Hepatocyte (in vitro differentiated cells): ENCODE results near the gene CRHR2. TPM values are rescaled to one million over a fixed set of nuclear protein-coding genes. Genes with fewer than 3 reads are reported as not detected.

ENCODE experiments used
- DNase-seq: peaks from one replicate; pipeline ENCODE4 v3.0.0-alpha.2; 2016; ENCODE audit warnings: low spot score
- H2AFZ ChIP-seq: fragments of 200-600 bp; sonication (generic); 2 replicates; pipeline ENCODE4 v1.6.0; 2016; ENCODE audit warnings: antibody characterized with exemption, mild to moderate bottlenecking
- H3K27ac ChIP-seq: fragments of 200-600 bp; sonication (generic); 2 replicates; pipeline ENCODE4 v1.5.1; 2016; ENCODE audit warnings: mild to moderate bottlenecking
- H3K27me3 ChIP-seq: fragments of 200-600 bp; sonication (generic); 2 replicates; pipeline ENCODE4 v1.6.1; 2016
- H3K36me3 ChIP-seq: fragments of 200-600 bp; sonication (generic); replicated peaks from 2 replicates; pipeline ENCODE4 v1.5.1; 2016; ENCODE audit warnings: low read depth; ENCODE audit not compliant: insufficient read depth
- H3K4me1 ChIP-seq: fragments of 200-600 bp; sonication (generic); 2 replicates; pipeline ENCODE4 v1.5.1; 2016; ENCODE audit warnings: mild to moderate bottlenecking, moderate library complexity; ENCODE audit not compliant: insufficient read depth
- H3K4me2 ChIP-seq: fragments of 200-600 bp; sonication (generic); 2 replicates; pipeline ENCODE4 v1.6.0; 2016
- H3K4me3 ChIP-seq: fragments of 200-600 bp; sonication (generic); 2 replicates; pipeline ENCODE4 v1.5.1; 2016; ENCODE audit warnings: mild to moderate bottlenecking
- H3K79me2 ChIP-seq: fragments of 200-600 bp; sonication (generic); 2 replicates; pipeline ENCODE4 v1.6.0; 2017; ENCODE audit warnings: mild to moderate bottlenecking
- H3K9me2 ChIP-seq: fragments of 200-600 bp; sonication (generic); replicated peaks from 2 replicates; pipeline ENCODE4 v1.6.0; 2017; ENCODE audit warnings: mild to moderate bottlenecking; ENCODE audit not compliant: insufficient read depth
- H3K9me3 ChIP-seq: fragments of 200-600 bp; sonication (generic); 2 replicates; pipeline ENCODE4 v1.5.1; 2016; ENCODE audit warnings: low read depth, mild to moderate bottlenecking
- H4K20me1 ChIP-seq: fragments of 200-600 bp; sonication (generic); 2 replicates; pipeline ENCODE4 v1.6.0; 2016; ENCODE audit warnings: mild to moderate bottlenecking; ENCODE audit not compliant: insufficient read depth, poor library complexity, severe bottlenecking
- EZH2 ChIP-seq: fragments of 200-600 bp; sonication (generic); IDR thresholded peaks from 2 replicates; pipeline ENCODE4 v1.6.1; 2016; ENCODE audit warnings: antibody characterized with exemption, mild to moderate bottlenecking, borderline replicate concordance
- EZH2phosphoT487 ChIP-seq: fragments of 200-600 bp; sonication (generic); IDR thresholded peaks from one replicate; pipeline ENCODE4 v1.6.1; 2018; ENCODE audit warnings: antibody characterized with exemption, mild to moderate bottlenecking, low read depth, moderate library complexity; ENCODE audit not compliant: unreplicated experiment, severe bottlenecking
- WGBS: methylation state at CpG from one replicate; pipeline ENCODE4 v1.1.6; 2016; ENCODE audit warnings: low lambda C conversion rate; ENCODE audit errors: missing lambda C conversion rate; 5-methylcytosine and 5-hydroxymethylcytosine counted together
- polyA plus RNA-seq: library from polyadenylated mRNA; unstranded; fragments of >200 nt; fragmentation: Nextera tagmentation; extraction: Ambion mirVana; gene quantifications from 2 replicates; pipeline ENCODE4 v1.2.1, GENCODE V29; 2016
- total RNA-seq: library from RNA; depleted of rRNA; stranded (reverse); fragments of >200 nt; gene quantifications from 2 replicates; pipeline ENCODE4 v1.2.3, GENCODE V29; 2014
- TF ChIP-seq, protein P1 (sequence below): fragments of 200-600 bp; sonication (generic); IDR thresholded peaks from 2 replicates; pipeline ENCODE4 v1.5.1; 2016; ENCODE audit warnings: antibody characterized with exemption, mild to moderate bottlenecking; ENCODE audit not compliant: poor library complexity

CRHR2 gene
- total and polyA plus RNA-seq, 2 experiments from 2014 or later = 0.21 TPM; not detected in 1

DNA sequence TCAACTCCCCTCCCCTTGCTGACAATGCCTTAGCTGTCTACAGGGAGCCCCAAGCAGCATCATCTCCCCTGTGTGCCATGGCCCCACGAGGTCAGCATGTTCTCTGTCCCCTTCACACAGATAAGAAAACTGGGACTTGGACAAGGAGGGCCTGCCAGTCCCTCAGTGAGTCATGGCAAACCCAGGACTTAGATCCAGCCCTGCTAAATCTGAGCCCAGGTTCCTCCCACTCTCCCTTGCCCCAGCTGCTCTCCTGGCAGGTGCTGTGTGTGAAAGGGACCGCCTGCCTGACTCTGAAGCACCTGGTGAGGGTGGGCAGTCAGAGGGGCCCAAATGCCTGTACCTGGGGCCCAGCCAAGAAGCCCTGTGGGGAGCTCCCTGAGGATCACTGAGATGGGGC is 7.4 kb downstream of the CRHR2 start:
- no peak for DNase-seq
- H3K4me2 ChIP-seq = no peak overlapping the region
- no peak for TF ChIP-seq EZH2phosphoT487
- TF ChIP-seq, protein P1, sequence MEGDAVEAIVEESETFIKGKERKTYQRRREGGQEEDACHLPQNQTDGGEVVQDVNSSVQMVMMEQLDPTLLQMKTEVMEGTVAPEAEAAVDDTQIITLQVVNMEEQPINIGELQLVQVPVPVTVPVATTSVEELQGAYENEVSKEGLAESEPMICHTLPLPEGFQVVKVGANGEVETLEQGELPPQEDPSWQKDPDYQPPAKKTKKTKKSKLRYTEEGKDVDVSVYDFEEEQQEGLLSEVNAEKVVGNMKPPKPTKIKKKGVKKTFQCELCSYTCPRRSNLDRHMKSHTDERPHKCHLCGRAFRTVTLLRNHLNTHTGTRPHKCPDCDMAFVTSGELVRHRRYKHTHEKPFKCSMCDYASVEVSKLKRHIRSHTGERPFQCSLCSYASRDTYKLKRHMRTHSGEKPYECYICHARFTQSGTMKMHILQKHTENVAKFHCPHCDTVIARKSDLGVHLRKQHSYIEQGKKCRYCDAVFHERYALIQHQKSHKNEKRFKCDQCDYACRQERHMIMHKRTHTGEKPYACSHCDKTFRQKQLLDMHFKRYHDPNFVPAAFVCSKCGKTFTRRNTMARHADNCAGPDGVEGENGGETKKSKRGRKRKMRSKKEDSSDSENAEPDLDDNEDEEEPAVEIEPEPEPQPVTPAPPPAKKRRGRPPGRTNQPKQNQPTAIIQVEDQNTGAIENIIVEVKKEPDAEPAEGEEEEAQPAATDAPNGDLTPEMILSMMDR = no peak
- no peak for TF ChIP-seq EZH2
- H4K20me1 ChIP-seq = no peaks in the 10 kb centered on the region
- H3K27me3 ChIP-seq = peaks cover 39% of the 10 kb centered on the region
- H3K9me2 ChIP-seq = no peaks in the 10 kb centered on the region
- H3K4me1 ChIP-seq = no peaks in the 10 kb centered on the region
- no peak overlapping the region for H2AFZ ChIP-seq
- H3K9me3 ChIP-seq = no peaks in the 10 kb centered on the region
- H3K79me2 ChIP-seq = no peaks in the 10 kb centered on the region
- WGBS = 30% methylated on average over 2 of the region's 2 CpGs
- no peaks in the 10 kb centered on the region for H3K36me3 ChIP-seq
- no peak overlapping the region for H3K27ac ChIP-seq
- no peak overlapping the region for H3K4me3 ChIP-seq

DNA sequence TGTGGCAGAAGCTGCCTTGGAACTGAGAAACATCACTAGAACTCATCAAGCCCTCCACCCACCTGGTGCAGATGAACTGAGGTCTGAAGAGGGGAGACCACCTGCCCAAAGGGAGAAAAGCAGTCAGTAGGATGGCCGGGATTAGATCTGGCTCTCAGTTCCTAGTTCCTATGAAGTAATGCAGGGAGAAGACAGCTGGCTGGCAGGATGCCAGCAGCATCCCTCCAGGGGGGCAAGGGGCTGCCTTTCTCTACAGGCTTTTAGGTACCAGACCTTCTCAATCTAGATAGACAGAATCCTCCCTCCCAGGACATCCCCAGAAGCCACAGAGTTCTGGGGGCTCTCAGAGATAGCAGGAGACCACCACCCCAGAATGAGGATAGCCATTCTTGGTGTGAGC is 7.8 kb downstream of the CRHR2 start:
- no peak overlapping the region for H3K27ac ChIP-seq
- no peaks in the 10 kb centered on the region for H3K9me2 ChIP-seq
- no peaks in the 10 kb centered on the region for H3K4me1 ChIP-seq
- H2AFZ ChIP-seq = no peak overlapping the region
- no peaks in the 10 kb centered on the region for H3K36me3 ChIP-seq
- no peak for DNase-seq
- H3K4me2 ChIP-seq = no peak overlapping the region
- TF ChIP-seq EZH2phosphoT487 = no peak
- TF ChIP-seq EZH2 = no peak
- TF ChIP-seq, protein P1 = no peak
- no peaks in the 10 kb centered on the region for H3K9me3 ChIP-seq
- H3K4me3 ChIP-seq = no peak overlapping the region
- H4K20me1 ChIP-seq = no peaks in the 10 kb centered on the region
- WGBS = 62% methylated on average over 1 of the region's 1 CpG
- H3K27me3 ChIP-seq = peaks cover 35% of the 10 kb centered on the region
- no peaks in the 10 kb centered on the region for H3K79me2 ChIP-seq

DNA sequence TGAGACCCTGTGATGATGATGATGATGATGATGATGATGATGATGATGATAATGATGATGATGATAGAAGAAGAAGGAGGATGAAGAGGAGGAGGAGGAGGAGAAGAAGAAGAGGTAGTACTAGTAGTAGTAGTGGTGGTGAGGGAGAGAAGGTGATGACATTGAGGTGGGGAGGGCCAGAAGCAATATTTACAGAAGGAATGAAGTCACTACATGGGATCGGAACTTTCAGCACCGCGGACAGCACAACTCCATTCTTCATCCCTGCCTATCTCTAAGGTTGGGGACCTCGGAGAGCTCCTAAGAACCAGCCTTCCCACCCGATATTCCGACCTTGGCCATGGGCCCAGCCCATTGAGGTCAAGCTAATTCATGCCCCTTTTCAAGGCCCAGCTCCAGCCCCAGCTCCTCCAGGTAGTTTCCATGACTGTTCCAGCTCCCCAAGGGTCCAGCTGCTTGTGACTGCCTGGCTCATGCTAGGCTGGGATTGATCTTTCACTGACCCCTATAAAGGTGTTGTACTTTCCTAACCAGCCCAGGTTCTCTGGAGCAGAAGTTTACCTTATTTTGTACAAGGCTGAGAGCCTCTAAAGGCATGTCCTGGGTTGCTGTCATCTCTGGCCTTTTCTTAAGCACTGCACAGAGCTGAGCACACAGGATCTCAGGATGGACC is 10.3 kb downstream of the CRHR2 start:
- WGBS = 10% methylated on average over 5 of the region's 6 CpGs
- no peak overlapping the region for H3K27ac ChIP-seq
- H3K9me2 ChIP-seq = no peaks in the 10 kb centered on the region
- H3K4me2 ChIP-seq = no peak overlapping the region
- peak; percentile 84 for DNase-seq
- no peaks in the 10 kb centered on the region for H3K36me3 ChIP-seq
- H3K27me3 ChIP-seq = peaks cover 11% of the 10 kb centered on the region
- no peaks in the 10 kb centered on the region for H4K20me1 ChIP-seq
- H3K79me2 ChIP-seq = no peaks in the 10 kb centered on the region
- no peaks in the 10 kb centered on the region for H3K9me3 ChIP-seq
- TF ChIP-seq EZH2phosphoT487 (no peak), EZH2 (no peak)
- TF ChIP-seq, protein P1 = no peak
- H3K4me3 ChIP-seq = no peak overlapping the region
- no peak overlapping the region for H2AFZ ChIP-seq
- no peaks in the 10 kb centered on the region for H3K4me1 ChIP-seq
